ENCODE data around the gene NAA25. TPM values are rescaled to one million over a fixed set of nuclear protein-coding genes. Genes with fewer than 3 reads are reported as not detected.

The NAA25 gene
- total and polyA plus RNA-seq, 2 experiments from 2014 or later = 18.7 to 19.1 TPM

GRCh38 chr12:111993292-111994150, 115.1 kb downstream of the NAA25 start:
- Histone ChIP-seq H3K4me3 (no peak overlapping the region), H3K9me2 (replicated peaks; ENCODE audit: insufficient read depth) (no peaks in the 10 kb centered on the region), H2AFZ (no peak overlapping the region), H3K27me3 (no peaks in the 10 kb centered on the region), H3K4me1 (ENCODE audit: insufficient read depth) (no peaks in the 10 kb centered on the region), H3K27ac (no peak overlapping the region), H3K36me3 (replicated peaks; ENCODE audit: insufficient read depth, low read depth) (no peaks in the 10 kb centered on the region), H3K4me2 (no peak overlapping the region), H3K79me2 (no peaks in the 10 kb centered on the region), H4K20me1 (ENCODE audit: insufficient read depth, poor library complexity, severe bottlenecking) (no peaks in the 10 kb centered on the region), H3K9me3 (ENCODE audit: low read depth) (no peaks in the 10 kb centered on the region)
- TF ChIP-seq EZH2 (IDR thresholded peaks at IDR 0.05; ENCODE audit: borderline replicate concordance) = no peak
- no peak for TF ChIP-seq CTCF (IDR thresholded peaks at IDR 0.05; ENCODE audit: poor library complexity)
- TF ChIP-seq EZH2phosphoT487 (IDR thresholded peaks at IDR 0.05; ENCODE audit: low read depth, severe bottlenecking, unreplicated experiment) = no peak
- DNase-seq (ENCODE audit: low spot score) = no peak
- WGBS (ENCODE audit: low lambda C conversion rate, missing lambda C conversion rate) = 86% methylated on average over 2 of the region's 2 CpGs

GRCh38 chr12:111992464-111992863, 116.1 kb downstream of the NAA25 start:
- WGBS (ENCODE audit: low lambda C conversion rate, missing lambda C conversion rate) = 85% methylated on average over 6 of the region's 6 CpGs
- TF ChIP-seq EZH2 (IDR thresholded peaks at IDR 0.05; ENCODE audit: borderline replicate concordance) (no peak), EZH2phosphoT487 (IDR thresholded peaks at IDR 0.05; ENCODE audit: low read depth, severe bottlenecking, unreplicated experiment) (no peak), CTCF (IDR thresholded peaks at IDR 0.05; ENCODE audit: poor library complexity) (no peak)
- no peak for DNase-seq (ENCODE audit: low spot score)
- H3K4me3 ChIP-seq = no peak overlapping the region
- no peaks in the 10 kb centered on the region for H3K9me3 ChIP-seq (ENCODE audit: low read depth)
- no peaks in the 10 kb centered on the region for H3K79me2 ChIP-seq
- no peaks in the 10 kb centered on the region for H4K20me1 ChIP-seq (ENCODE audit: insufficient read depth, poor library complexity, severe bottlenecking)
- H3K4me2 ChIP-seq = no peak overlapping the region
- H3K9me2 ChIP-seq (replicated peaks; ENCODE audit: insufficient read depth) = no peaks in the 10 kb centered on the region
- no peaks in the 10 kb centered on the region for H3K4me1 ChIP-seq (ENCODE audit: insufficient read depth)
- no peaks in the 10 kb centered on the region for H3K36me3 ChIP-seq (replicated peaks; ENCODE audit: insufficient read depth, low read depth)
- no peak overlapping the region for H3K27ac ChIP-seq
- H3K27me3 ChIP-seq = no peaks in the 10 kb centered on the region
- H2AFZ ChIP-seq = no peak overlapping the region

- no peaks in the 10 kb centered on the region for H3K9me2 ChIP-seq (replicated peaks; ENCODE audit: insufficient read depth)
- no peak overlapping the region for H3K27ac ChIP-seq
- H4K20me1 ChIP-seq (ENCODE audit: insufficient read depth, poor library complexity, severe bottlenecking) = no peaks in the 10 kb centered on the region
- no peaks in the 10 kb centered on the region for H3K79me2 ChIP-seq
- DNase-seq (ENCODE audit: low spot score) = no peak
- no peaks in the 10 kb centered on the region for H3K4me1 ChIP-seq (ENCODE audit: insufficient read depth)
- no peak overlapping the region for H3K4me2 ChIP-seq
- no peaks in the 10 kb centered on the region for H3K36me3 ChIP-seq (replicated peaks; ENCODE audit: insufficient read depth, low read depth)
- no peak overlapping the region for H2AFZ ChIP-seq
- H3K27me3 ChIP-seq = no peaks in the 10 kb centered on the region
- no peak overlapping the region for H3K4me3 ChIP-seq
- 97% methylated on average over 4 of the region's 4 CpGs for WGBS (ENCODE audit: low lambda C conversion rate, missing lambda C conversion rate)
- TF ChIP-seq EZH2phosphoT487 (IDR thresholded peaks at IDR 0.05; ENCODE audit: low read depth, severe bottlenecking, unreplicated experiment) (no peak), CTCF (IDR thresholded peaks at IDR 0.05; ENCODE audit: poor library complexity) (no peak), EZH2 (IDR thresholded peaks at IDR 0.05; ENCODE audit: borderline replicate concordance) (no peak)
- H3K9me3 ChIP-seq (ENCODE audit: low read depth) = no peaks in the 10 kb centered on the region
Measured at GRCh38 chr12:111991946-111992345, 116.6 kb downstream of the NAA25 start.
